GM12875 (cell line): ENCODE measurements around the gene NUP93.

Source experiments
- H3K4me3 ChIP-seq: one replicate; pipeline ENCODE4 v1.5.1; 2011; ENCODE audit warnings: low read depth, low read length, control low read depth
- CTCF ChIP-seq: IDR thresholded peaks from 2 replicates; pipeline ENCODE4 v1.5.1; 2011; ENCODE audit warnings: low read depth, mild to moderate bottlenecking, control low read depth, inconsistent platforms, low read length, moderate library complexity, borderline replicate concordance; ENCODE audit not compliant: insufficient read depth

The NUP93 gene

GRCh38 chr16:56855201-56855600, 125.3 kb downstream of the NUP93 start:
- TF ChIP-seq CTCF = no peak
- H3K4me3 ChIP-seq = no peak overlapping the region

- H3K4me3 ChIP-seq = no peak overlapping the region
- TF ChIP-seq CTCF = no peak
Observed at GRCh38 chr16:56855946-56856345, 126.0 kb downstream of the NUP93 start.

GRCh38 chr16:56856876-56857447, 127.0 kb downstream of the NUP93 start:
- no peak for TF ChIP-seq CTCF
- H3K4me3 ChIP-seq = no peak overlapping the region

- H3K4me3 ChIP-seq = no peak overlapping the region
- TF ChIP-seq CTCF = no peak
Observed at GRCh38 chr16:56858374-56858773, 128.4 kb downstream of the NUP93 start.

- TF ChIP-seq CTCF = no peak
- H3K4me3 ChIP-seq = no peak overlapping the region
Observed at GRCh38 chr16:56859636-56860035, 129.7 kb downstream of the NUP93 start.

- no peak overlapping the region for H3K4me3 ChIP-seq
- TF ChIP-seq CTCF = no peak
Observed at GRCh38 chr16:56860226-56861020, 130.5 kb downstream of the NUP93 start.

GRCh38 chr16:56861092-56861610, 131.2 kb downstream of the NUP93 start:
- TF ChIP-seq CTCF = no peak
- H3K4me3 ChIP-seq = no peak overlapping the region
